GM23338 (cell line): Measurements from ENCODE around the gene SMG6.

ENCODE experiments used
- CREB1 ChIP-seq: fragments of 250-450 bp; sonication (Bioruptor Pico); IDR thresholded peaks from 2 replicates; pipeline ENCODE4 v1.5.0; 2020; ENCODE audit warnings: low read depth, mild to moderate bottlenecking, moderate library complexity
- EZH2 ChIP-seq: fragments of 200-600 bp; sonication (generic); IDR thresholded peaks from one replicate; pipeline ENCODE4 v1.8.0; 2017; ENCODE audit warnings: antibody characterized with exemption, mild to moderate bottlenecking, low read depth; ENCODE audit not compliant: unreplicated experiment
- EZH2phosphoT487 ChIP-seq: fragments of 200-600 bp; sonication (generic); IDR thresholded peaks from one replicate; pipeline ENCODE4 v1.8.1; 2018; ENCODE audit warnings: antibody characterized with exemption; ENCODE audit not compliant: unreplicated experiment
- JUNB ChIP-seq: IDR thresholded peaks from one replicate; pipeline ENCODE4 v1.6.1; 2016; ENCODE audit warnings: antibody characterized with exemption; ENCODE audit not compliant: unreplicated experiment
- NANOG ChIP-seq: IDR thresholded peaks from 2 replicates; pipeline ENCODE4 v1.6.1; 2016; ENCODE audit warnings: antibody characterized with exemption, borderline replicate concordance
- POLR2AphosphoS5 ChIP-seq: IDR thresholded peaks from 2 replicates; pipeline ENCODE4 v1.6.1; 2016; ENCODE audit warnings: antibody characterized with exemption, low read depth
- STAT1 ChIP-seq: IDR thresholded peaks from one replicate; pipeline ENCODE4 v1.6.1; 2016; ENCODE audit warnings: antibody characterized with exemption; ENCODE audit not compliant: unreplicated experiment
- ZNF114 ChIP-seq: fragments of 250-450 bp; sonication (Bioruptor Pico); IDR thresholded peaks from 2 replicates; pipeline ENCODE4 v1.5.0; 2020; ENCODE audit warnings: mild to moderate bottlenecking, moderate library complexity
- ZNF331 ChIP-seq: fragments of 250-450 bp; sonication (Bioruptor Pico); IDR thresholded peaks from 2 replicates; pipeline ENCODE4 v1.5.0; 2020; ENCODE audit warnings: low read depth, mild to moderate bottlenecking, moderate library complexity
- TF ChIP-seq, protein P1 (sequence below), 2 experiments: fragments of 200-600 bp in 1 of 2; sonication (generic) in 1 of 2; conservative IDR thresholded peaks; 2 replicates each; pipeline versions ENCODE4 v1.5.1 to v1.6.1; 2016 to 2017; ENCODE audit warnings: antibody characterized with exemption in 2 of 2, low read depth in 2 of 2, mild to moderate bottlenecking in 2 of 2, moderate library complexity in 1 of 2
- TF ChIP-seq, protein P2 (sequence below): IDR thresholded peaks from one replicate; pipeline ENCODE4 v1.6.1; 2018; ENCODE audit warnings: antibody characterized with exemption; ENCODE audit not compliant: unreplicated experiment
- TF ChIP-seq, protein P3 (sequence below): IDR thresholded peaks from 2 replicates; pipeline ENCODE4 v1.6.1; 2016; ENCODE audit warnings: antibody characterized with exemption

DNA sequence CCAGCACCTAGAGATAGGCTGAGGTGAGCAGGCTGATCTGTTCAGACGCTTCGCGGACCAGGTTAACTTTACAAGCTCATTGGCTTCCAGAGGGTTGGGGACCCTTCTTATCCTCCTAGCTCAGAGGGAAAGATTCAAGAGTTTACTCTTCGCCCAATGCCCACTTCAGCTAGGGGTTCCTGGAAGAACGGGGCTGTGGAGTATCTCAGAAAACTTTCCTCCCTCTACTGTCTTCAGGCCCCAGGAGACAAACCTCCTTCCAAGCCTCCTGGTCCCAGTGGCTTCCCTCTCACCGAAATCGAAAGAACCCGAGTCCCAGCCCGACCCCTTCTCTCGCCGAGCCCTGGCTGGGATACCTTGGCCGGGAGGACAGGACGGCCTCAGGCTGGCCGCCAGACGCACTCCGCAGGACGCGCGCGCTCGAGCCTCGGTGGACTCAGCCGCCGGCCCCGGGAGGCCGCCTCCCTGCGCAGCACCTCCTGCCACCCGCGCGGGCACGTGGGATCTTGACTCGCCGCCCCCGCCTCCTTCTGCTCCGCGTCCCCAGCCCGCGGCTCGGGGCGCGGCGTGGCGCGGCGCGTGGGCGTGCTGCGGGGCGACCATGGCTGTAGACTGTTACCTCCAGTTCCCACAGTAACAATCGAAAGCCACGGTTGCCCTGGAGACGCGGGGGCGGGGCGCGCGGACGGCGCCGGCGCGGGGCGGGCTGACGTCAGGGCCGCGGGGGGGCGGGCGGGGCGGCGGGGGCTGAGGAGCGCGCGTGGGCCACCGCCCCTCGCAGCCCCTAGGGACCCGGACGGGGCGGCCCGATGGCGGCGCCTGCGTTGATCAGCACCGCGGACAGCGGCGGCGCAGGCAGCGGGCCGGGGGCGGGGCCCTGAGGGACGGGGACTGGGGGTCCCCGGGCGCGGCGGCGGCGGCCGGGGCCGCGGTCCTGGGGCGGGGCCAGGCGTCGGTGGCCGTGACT, 254.0 kb downstream of the SMG6 start:
- TF ChIP-seq, protein P1, sequence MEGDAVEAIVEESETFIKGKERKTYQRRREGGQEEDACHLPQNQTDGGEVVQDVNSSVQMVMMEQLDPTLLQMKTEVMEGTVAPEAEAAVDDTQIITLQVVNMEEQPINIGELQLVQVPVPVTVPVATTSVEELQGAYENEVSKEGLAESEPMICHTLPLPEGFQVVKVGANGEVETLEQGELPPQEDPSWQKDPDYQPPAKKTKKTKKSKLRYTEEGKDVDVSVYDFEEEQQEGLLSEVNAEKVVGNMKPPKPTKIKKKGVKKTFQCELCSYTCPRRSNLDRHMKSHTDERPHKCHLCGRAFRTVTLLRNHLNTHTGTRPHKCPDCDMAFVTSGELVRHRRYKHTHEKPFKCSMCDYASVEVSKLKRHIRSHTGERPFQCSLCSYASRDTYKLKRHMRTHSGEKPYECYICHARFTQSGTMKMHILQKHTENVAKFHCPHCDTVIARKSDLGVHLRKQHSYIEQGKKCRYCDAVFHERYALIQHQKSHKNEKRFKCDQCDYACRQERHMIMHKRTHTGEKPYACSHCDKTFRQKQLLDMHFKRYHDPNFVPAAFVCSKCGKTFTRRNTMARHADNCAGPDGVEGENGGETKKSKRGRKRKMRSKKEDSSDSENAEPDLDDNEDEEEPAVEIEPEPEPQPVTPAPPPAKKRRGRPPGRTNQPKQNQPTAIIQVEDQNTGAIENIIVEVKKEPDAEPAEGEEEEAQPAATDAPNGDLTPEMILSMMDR (conservative IDR thresholded peaks at IDR 0.05; ENCODE audit: low read depth in 2 of 2): no peak
- TF ChIP-seq EZH2phosphoT487: no peak
- TF ChIP-seq, protein P2, sequence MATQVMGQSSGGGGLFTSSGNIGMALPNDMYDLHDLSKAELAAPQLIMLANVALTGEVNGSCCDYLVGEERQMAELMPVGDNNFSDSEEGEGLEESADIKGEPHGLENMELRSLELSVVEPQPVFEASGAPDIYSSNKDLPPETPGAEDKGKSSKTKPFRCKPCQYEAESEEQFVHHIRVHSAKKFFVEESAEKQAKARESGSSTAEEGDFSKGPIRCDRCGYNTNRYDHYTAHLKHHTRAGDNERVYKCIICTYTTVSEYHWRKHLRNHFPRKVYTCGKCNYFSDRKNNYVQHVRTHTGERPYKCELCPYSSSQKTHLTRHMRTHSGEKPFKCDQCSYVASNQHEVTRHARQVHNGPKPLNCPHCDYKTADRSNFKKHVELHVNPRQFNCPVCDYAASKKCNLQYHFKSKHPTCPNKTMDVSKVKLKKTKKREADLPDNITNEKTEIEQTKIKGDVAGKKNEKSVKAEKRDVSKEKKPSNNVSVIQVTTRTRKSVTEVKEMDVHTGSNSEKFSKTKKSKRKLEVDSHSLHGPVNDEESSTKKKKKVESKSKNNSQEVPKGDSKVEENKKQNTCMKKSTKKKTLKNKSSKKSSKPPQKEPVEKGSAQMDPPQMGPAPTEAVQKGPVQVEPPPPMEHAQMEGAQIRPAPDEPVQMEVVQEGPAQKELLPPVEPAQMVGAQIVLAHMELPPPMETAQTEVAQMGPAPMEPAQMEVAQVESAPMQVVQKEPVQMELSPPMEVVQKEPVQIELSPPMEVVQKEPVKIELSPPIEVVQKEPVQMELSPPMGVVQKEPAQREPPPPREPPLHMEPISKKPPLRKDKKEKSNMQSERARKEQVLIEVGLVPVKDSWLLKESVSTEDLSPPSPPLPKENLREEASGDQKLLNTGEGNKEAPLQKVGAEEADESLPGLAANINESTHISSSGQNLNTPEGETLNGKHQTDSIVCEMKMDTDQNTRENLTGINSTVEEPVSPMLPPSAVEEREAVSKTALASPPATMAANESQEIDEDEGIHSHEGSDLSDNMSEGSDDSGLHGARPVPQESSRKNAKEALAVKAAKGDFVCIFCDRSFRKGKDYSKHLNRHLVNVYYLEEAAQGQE: peak; percentile 75
- TF ChIP-seq JUNB: no peak
- TF ChIP-seq POLR2AphosphoS5: no peak
- TF ChIP-seq, protein P3, sequence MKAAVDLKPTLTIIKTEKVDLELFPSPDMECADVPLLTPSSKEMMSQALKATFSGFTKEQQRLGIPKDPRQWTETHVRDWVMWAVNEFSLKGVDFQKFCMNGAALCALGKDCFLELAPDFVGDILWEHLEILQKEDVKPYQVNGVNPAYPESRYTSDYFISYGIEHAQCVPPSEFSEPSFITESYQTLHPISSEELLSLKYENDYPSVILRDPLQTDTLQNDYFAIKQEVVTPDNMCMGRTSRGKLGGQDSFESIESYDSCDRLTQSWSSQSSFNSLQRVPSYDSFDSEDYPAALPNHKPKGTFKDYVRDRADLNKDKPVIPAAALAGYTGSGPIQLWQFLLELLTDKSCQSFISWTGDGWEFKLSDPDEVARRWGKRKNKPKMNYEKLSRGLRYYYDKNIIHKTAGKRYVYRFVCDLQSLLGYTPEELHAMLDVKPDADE: no peak
- TF ChIP-seq STAT1: no peak
- TF ChIP-seq EZH2: peak; percentile 46
- no peak for TF ChIP-seq CREB1 (CRISPR knock-in tag)
- no peak for TF ChIP-seq ZNF331 (CRISPR knock-in tag)
- TF ChIP-seq NANOG: no peak
- TF ChIP-seq ZNF114 (CRISPR knock-in tag): no peak
